A673 (cell line): ENCODE results near the gene RIIAD1. TPM values are rescaled to one million over a fixed set of nuclear protein-coding genes. Genes with fewer than 3 reads are reported as not detected.

Source experiments
- Bru-seq: library from RNA; stranded (reverse); fragments of 400-500 nt; gene quantifications from one replicate; lab custom pipeline; 2021; lab: Mats Ljungman, UMichigan
- BruChase-seq, 2 experiments: library from RNA; stranded (reverse); fragments of 400-500 nt; gene quantifications; one replicate each; lab custom pipeline; 2021; lab: Mats Ljungman, UMichigan
- BruUV-seq: library from RNA; stranded (reverse); fragments of 400-500 nt; replicated peaks from 2 replicates; lab custom pipeline; 2021; lab: Mats Ljungman, UMichigan
- CTCF ChIA-PET: fragments of 300-600 bp; sonication (Branson Sonifier 250); formaldehyde crosslinking; loops from one replicate; lab custom pipeline; 2022; ENCODE audit warnings: antibody characterized with exemption; lab: Charles Lee
- POLR2A ChIA-PET: fragments of 300-600 bp; sonication (Branson Sonifier 250); formaldehyde crosslinking; loops from one replicate; lab custom pipeline; 2022; ENCODE audit warnings: antibody characterized with exemption; ENCODE audit not compliant: low non-redundant PET; lab: Charles Lee
- DNase-seq: peaks from one replicate; pipeline ENCODE4 v3.0.0-alpha.2; 2015; ENCODE audit warnings: low spot score
- H3K27ac ChIP-seq: fragments of 200-600 bp; sonication (generic); 2 replicates; pipeline ENCODE4 v1.5.1; 2016; ENCODE audit warnings: mixed run types, low read depth, mild to moderate bottlenecking, mixed read lengths, antibody characterized with exemption, low read length; ENCODE audit not compliant: poor library complexity, severe bottlenecking
- H3K27me3 ChIP-seq: fragments of 200-600 bp; sonication (generic); replicated peaks from 2 replicates; pipeline ENCODE4 v1.6.1; 2017; ENCODE audit warnings: mixed run types, low read depth, mild to moderate bottlenecking, mixed read lengths, antibody characterized with exemption, low read length; ENCODE audit not compliant: insufficient read depth, poor library complexity
- H3K36me3 ChIP-seq: fragments of 200-600 bp; sonication (generic); 2 replicates; pipeline ENCODE4 v1.6.1; 2016; ENCODE audit warnings: mixed run types, mild to moderate bottlenecking, mixed read lengths, antibody characterized with exemption, low read length; ENCODE audit not compliant: insufficient read depth, poor library complexity, severe bottlenecking
- H3K4me1 ChIP-seq: fragments of 200-600 bp; sonication (generic); 2 replicates; pipeline ENCODE4 v1.6.1; 2017; ENCODE audit warnings: mixed run types, mild to moderate bottlenecking, mixed read lengths, antibody characterized with exemption, low read length; ENCODE audit not compliant: insufficient read depth, poor library complexity, severe bottlenecking
- H3K4me3 ChIP-seq: fragments of 200-600 bp; sonication (generic); 2 replicates; pipeline ENCODE4 v1.5.1; 2016; ENCODE audit warnings: low read depth, mixed run types, mild to moderate bottlenecking, mixed read lengths, low read length; ENCODE audit not compliant: poor library complexity, severe bottlenecking
- H3K9me3 ChIP-seq: fragments of 200-600 bp; sonication (generic); 2 replicates; pipeline ENCODE4 v1.6.1; 2016; ENCODE audit warnings: mixed run types, low read depth, mild to moderate bottlenecking, mixed read lengths, antibody characterized with exemption, low read length; ENCODE audit not compliant: poor library complexity, severe bottlenecking
- EZH2 ChIP-seq: fragments of 200-600 bp; sonication (generic); IDR thresholded peaks from 2 replicates; pipeline ENCODE4 v1.6.1; 2017; ENCODE audit warnings: borderline replicate concordance, low read depth, mild to moderate bottlenecking, mixed read lengths, antibody characterized with exemption, low read length; ENCODE audit not compliant: poor library complexity, severe bottlenecking
- intact Hi-C: fragments of 100-400 bp; cut with micrococcal nuclease; formaldehyde crosslinking; loops from one replicate; pipeline ENCODE4 v1.10.0; 2022; ENCODE audit not compliant: unreplicated experiment
- long read RNA-seq: library from polyadenylated mRNA; stranded (forward); transcript quantifications from one replicate; pipeline ENCODE4 v2.0.0, GENCODE V29; 2022
- total RNA-seq: library from RNA; stranded (reverse); gene quantifications from 2 replicates; pipeline ENCODE4 v1.2.3, GENCODE V29; 2021
- TF ChIP-seq, protein P1 (sequence below): fragments of 300-800, 200-600 bp; sonication (generic); conservative IDR thresholded peaks from 2 replicates; pipeline ENCODE4 v1.5.1; 2017; ENCODE audit warnings: low read depth, mild to moderate bottlenecking, antibody characterized with exemption, low read length, moderate library complexity, mixed read lengths

RIIAD1 gene, protein sequence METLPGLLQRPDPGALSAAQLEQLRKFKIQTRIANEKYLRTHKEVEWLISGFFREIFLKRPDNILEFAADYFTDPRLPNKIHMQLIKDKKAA
- not detected in 2 replicates for total RNA-seq
- Bru-seq, nascent RNA = percentile 8 among the genes with signal in this experiment
- BruChase-seq, experiment 1, labeled RNA remaining after a 2-hour chase = percentile 4 among the genes with signal in this experiment
- BruChase-seq, experiment 2, labeled RNA remaining after a 6-hour chase = percentile 5 among the genes with signal in this experiment
- long read RNA-seq = 0 reads

DNA sequence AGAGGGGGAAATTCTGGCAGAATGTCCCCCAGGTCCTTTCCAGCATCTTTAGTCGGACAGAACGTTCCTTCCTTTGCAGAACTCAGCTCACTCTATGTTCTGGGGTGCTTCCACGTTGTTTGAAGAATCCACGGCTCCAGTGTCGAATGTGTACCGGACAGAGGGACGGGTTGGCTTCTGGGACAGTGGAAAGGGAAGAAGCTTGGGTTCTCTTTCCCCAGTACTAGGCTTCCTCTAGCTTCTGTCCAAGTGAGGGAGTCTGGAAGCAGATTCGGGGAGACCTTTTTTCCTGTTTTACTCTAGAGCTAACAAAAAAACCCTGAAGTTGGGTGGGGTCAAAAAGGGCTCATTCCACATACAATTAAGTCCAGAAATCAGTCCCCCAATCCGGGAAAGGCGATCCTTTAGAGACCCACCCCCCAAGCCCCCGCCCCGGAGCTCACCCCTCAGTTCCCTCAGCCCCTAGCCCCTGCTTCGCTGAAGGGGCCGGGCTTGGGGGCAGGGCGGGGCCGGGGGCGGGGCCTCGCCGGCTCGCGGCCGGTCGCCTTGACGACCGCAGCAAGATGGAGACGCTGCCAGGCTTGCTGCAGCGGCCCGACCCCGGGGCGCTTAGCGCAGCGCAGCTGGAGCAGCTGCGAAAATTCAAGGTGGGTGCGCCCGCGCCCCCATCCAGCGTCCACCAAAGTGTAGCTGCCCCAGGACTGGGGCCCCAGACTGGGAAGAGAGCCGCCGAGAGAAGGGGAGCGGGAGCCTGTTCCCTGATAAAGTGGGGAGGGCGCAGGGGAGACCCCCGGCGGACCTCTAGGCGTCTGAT is at the start of gene RIIAD1:
RIIAD1 (plus strand) TSS at position 549 of the 814 bp plus-strand sequence; CDS start at position 564, 15 bp downstream.
- CTCF ChIA-PET = no interaction called here
- intact Hi-C loops = no loop called here
- no peaks in the 10 kb centered on the region for H3K36me3 ChIP-seq
- DNase-seq = peak; percentile 38
- TF ChIP-seq, protein P1, sequence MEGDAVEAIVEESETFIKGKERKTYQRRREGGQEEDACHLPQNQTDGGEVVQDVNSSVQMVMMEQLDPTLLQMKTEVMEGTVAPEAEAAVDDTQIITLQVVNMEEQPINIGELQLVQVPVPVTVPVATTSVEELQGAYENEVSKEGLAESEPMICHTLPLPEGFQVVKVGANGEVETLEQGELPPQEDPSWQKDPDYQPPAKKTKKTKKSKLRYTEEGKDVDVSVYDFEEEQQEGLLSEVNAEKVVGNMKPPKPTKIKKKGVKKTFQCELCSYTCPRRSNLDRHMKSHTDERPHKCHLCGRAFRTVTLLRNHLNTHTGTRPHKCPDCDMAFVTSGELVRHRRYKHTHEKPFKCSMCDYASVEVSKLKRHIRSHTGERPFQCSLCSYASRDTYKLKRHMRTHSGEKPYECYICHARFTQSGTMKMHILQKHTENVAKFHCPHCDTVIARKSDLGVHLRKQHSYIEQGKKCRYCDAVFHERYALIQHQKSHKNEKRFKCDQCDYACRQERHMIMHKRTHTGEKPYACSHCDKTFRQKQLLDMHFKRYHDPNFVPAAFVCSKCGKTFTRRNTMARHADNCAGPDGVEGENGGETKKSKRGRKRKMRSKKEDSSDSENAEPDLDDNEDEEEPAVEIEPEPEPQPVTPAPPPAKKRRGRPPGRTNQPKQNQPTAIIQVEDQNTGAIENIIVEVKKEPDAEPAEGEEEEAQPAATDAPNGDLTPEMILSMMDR = no peak
- TF ChIP-seq EZH2 = no peak
- POLR2A ChIA-PET = no interaction called here
- no peaks in the 10 kb centered on the region for H3K9me3 ChIP-seq
- BruUV-seq = no TSS peak
- no peak within 1 kb of the TSS for H3K27ac ChIP-seq
- peaks cover 82% of the 10 kb centered on the region for H3K27me3 ChIP-seq
- H3K4me1 ChIP-seq = peaks cover 15% of the 10 kb centered on the region
- H3K4me3 ChIP-seq = peak within 1 kb of the TSS; percentile 33

DNA sequence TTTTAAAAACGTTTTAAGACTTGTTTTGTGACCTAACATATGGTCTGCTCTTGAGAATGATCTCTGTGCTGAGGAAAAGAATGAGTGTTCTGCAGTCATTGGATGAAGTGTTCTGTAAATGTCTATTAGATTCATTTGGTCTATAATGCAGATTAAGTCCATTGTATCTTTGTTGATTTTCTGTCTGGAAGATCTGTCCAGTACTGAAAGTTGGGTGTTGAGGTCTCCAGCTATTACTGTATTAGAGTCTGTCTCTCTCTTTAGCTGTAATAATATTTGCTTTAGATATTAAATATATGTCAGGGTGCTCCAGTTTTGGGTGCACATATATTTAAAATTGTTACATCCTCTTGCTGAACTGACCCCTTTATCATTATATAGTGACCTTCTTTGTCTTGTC is 47.9 kb upstream of the RIIAD1 start:
- ChIA-PET CTCF (no interaction called here), POLR2A (no interaction called here)
- peaks cover 24% of the 10 kb centered on the region for H3K36me3 ChIP-seq
- DNase-seq = no peak
- H3K27ac ChIP-seq = no peak overlapping the region
- no peaks in the 10 kb centered on the region for H3K27me3 ChIP-seq
- intact Hi-C loops = no loop called here
- H3K4me1 ChIP-seq = no peaks in the 10 kb centered on the region
- TF ChIP-seq, protein P1 = no peak
- TF ChIP-seq EZH2 = no peak
- H3K9me3 ChIP-seq = peaks cover 7% of the 10 kb centered on the region
- BruUV-seq = no TSS peak
- no peak overlapping the region for H3K4me3 ChIP-seq

DNA sequence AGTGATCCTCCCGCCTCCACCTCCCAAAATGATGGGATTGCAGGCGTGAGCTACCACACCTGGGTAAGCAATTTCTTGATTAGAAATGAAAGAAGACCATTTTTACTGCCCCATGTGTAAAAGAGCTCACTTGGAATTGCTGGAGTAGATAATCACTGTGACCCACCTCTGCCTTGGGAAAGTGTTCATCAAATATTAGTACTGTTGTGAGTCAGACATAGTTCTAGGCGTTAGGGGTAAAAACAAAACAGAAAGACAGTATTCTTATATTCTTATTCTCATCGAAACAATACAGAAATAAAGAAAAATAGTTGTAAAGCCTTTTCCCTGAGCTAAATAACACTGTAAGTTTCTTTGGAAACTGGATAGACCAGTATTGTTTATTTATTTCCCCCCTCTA is 40.9 kb upstream of the RIIAD1 start:
- Histone ChIP-seq H3K36me3 (peaks cover 9% of the 10 kb centered on the region), H3K27me3 (no peaks in the 10 kb centered on the region), H3K4me1 (peaks cover 8% of the 10 kb centered on the region), H3K27ac (peak overlapping the region; percentile 1), H3K4me3 (no peak overlapping the region), H3K9me3 (no peaks in the 10 kb centered on the region)
- ChIA-PET CTCF (interaction anchor here (0.7 kb wide), 1 partner anchor 193 kb away, joined by 5 read pairs; no protein-coding TSS in a partner anchor), POLR2A (no interaction called here)
- BruUV-seq = no TSS peak
- intact Hi-C loops = no loop called here
- TF ChIP-seq, protein P1 = no peak
- TF ChIP-seq EZH2 = no peak
- DNase-seq = no peak
